Uterus (tissue), 2 donors: Measurements from ENCODE around the gene FAM32A.

Experiments
- CTCF ChIP-seq, 4 experiments: fragments of 200-600 bp in 2 of 4; fragments of 450-650 bp in 2 of 4; sonication (generic) in 2 of 4; IDR thresholded peaks; one replicate each; pipeline ENCODE4 v1.5.1; 2016 to 2019; ENCODE audit warnings: antibody characterized with exemption in 4 of 4, mild to moderate bottlenecking in 2 of 4, moderate library complexity in 1 of 4
- POLR2A ChIP-seq, 2 donors: fragments of 450-650 bp; IDR thresholded peaks; one replicate each; pipeline ENCODE4 v1.6.1; 2016; ENCODE audit warnings: antibody characterized with exemption in 2 of 2, mild to moderate bottlenecking in 1 of 2, moderate library complexity in 1 of 2

DNA sequence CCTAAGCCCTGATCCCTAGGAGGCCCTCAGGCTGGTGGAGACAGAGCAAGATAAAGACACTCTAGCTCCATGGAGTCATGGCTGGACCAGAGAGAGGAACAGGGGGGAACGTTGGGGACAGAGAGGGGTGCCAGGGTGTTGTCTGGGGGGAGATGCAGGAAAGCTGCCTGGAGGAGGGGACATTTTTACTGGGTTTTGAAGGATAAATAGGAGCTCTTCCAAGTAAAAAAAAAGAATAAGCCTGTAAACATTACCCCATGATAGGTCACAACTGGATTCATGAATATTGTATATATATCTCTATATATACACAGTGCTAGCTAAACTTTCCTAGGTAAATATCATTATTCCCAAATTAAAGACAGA lies 41.0 kb upstream of the FAM32A start:
- no peak for TF ChIP-seq CTCF (IDR thresholded peaks at IDR 0.05)
- no peak for TF ChIP-seq POLR2A (IDR thresholded peaks at IDR 0.05)
